ENCODE data around the gene SH3BP4.

Gene SH3BP4

DNA sequence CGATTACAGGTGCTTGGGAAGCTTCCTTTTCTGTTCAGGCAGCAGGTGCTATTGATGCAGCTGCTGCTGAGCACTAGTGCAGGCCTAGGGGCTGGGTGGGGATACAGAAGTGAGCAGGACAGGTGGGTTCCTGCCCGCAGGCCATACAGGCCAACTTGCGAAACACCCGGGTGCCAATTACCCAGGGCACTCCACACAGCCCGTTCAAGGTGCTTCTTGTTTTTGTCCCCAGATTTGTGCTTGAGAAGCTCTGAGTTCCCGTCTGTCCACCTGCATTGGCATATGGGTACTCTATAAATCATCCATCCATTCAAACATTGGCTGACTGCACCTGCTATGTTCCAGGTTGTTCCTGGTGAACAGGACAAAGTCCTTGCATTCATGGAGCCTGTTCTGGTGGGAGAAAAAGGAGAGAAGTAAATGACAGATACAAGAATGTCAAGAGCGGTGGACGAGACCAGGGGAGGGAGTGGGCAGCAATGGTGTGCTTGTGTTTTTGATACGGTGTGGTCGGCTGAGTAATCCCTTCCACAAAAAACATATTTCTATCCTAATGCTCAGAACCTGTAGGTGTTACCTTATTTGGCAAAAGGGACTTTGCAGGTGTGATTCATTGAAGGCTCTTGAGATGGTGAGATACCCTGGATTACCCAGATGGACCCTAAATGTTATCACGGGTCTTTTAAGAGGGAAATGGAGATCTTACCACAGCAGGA lies 31.4 kb downstream of the SH3BP4 start:
- no peak for DNase-seq

DNA sequence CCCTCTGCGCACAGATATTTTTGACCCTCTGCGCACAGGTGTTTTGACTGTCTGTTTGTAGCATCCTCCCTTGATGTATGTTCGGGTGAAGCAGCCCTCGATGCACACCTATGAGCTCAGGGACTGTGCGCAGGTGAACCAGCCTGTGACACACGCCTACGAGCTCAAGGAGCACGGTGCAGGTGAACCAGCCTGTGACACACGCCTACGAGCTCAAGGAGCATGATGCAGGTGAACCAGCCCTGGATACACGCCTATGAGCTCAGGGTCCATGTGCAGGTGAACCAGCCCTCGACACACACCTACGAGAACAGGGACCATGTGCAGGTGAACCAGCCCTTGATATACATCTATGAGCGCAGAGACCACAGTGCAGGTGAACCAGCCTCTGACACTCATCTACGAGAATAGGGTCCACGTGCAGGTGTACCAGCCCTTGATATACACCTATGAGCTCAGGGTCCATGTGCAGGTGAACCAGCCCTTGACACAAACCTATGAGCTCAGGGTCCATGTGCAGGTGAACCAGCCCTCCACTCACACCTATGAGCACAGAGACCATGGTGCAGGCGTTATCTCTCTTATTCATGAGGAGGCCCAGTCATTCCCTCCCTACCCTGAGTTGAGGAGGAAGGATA lies 33.9 kb downstream of the SH3BP4 start:
- DNase-seq = no peak

GRCh38 chr2:234986390-234986789 lies 34.6 kb downstream of the SH3BP4 start:
- no peak for DNase-seq

DNA sequence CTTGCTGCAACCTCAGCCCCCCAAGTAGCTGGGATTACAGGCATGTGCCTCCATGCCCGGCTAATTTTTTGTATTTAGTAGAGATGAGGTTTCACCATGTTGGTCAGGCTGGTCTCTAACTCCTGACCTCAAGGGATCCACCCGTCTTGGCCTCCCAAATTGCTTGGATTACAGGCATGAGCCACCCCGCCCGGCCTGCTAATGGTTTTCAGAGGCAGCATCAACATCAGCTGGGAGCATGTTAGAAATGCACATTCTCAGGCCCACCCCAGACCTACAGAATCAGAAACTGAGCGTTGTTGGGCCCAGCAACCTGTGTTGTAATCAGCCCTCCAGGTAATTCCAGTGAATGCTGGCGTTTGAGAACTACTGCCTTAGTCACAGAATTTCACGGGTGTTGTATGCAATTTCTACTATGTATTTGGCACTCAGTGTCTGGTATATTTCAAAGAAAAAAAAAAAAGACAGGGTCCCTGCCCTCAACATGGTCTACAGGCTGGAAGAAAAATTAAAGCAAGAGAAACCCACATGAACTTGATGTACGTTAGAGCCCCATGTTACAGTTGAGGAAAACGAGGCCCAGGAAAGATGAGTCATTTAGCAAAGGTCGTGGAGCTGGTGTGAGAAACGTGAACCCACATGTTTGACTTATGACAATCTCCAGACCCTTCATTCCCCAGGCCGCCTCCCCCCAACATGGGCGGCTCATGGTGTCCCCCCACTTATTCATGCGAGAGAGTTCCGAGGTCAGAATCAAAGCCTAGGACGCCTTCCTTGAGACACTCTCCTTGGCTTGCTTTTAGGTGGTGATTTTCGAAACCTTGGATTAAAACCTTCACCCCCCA lies 35.3 kb downstream of the SH3BP4 start:
- DNase-seq = no peak

- DNase-seq = no peak
Measured at GRCh38 chr2:234987754-234988153, 35.9 kb downstream of the SH3BP4 start.

GRCh38 chr2:234988491-234988890 lies 36.7 kb downstream of the SH3BP4 start:
- no peak for DNase-seq

DNA sequence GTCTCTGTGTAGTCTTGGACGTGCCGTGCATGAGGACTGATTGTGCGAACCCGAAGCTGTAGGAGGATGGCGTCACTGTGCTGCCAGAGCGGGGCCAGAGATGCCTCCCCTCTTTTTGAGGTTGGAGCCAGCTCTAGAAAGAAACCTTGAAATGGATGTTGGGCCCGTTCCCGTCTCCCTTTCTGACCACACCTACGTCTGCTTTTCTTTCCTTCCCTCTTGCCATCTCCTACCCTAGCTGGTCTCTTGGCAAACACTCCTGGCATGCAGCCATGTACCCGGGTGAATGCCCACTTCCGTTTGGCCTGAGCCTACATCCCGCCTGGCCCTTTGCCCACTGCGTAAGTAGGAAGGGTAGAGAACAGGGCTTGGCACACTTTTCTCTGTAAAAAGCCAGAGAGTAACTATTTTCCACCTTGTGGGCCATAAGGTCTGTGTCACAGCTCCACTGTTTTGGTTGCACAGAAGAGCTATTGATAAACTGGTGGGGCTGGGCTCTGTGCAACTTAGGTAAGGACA lies 37.4 kb downstream of the SH3BP4 start:
- no peak for DNase-seq

- DNase-seq = no peak
Measured at GRCh38 chr2:234990300-234990699, 38.5 kb downstream of the SH3BP4 start.

GRCh38 chr2:234991290-234991689 lies 39.5 kb downstream of the SH3BP4 start:
- DNase-seq = no peak

DNA sequence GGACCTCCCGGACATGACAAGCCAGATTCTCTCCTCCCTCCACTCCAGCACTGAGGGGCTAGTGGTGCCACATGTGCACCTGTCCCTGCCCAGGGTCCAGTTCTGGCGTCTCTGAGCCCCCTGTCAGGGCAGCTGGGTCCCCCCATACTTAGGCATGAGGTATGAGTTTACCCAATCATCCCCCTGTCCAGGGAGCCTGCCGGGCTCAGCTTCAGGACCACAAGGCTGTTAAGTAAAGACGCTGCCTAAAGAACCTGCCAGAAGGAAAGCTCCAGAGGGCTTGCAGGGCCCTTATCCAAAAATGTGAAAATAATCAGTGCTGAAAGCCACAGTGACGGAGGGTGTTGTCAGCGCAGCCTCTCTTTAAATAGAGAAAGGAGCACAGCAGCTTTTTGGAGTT lies 40.0 kb downstream of the SH3BP4 start:
- DNase-seq = no peak

GRCh38 chr2:234992196-234992595 lies 40.4 kb downstream of the SH3BP4 start:
- DNase-seq = no peak

DNA sequence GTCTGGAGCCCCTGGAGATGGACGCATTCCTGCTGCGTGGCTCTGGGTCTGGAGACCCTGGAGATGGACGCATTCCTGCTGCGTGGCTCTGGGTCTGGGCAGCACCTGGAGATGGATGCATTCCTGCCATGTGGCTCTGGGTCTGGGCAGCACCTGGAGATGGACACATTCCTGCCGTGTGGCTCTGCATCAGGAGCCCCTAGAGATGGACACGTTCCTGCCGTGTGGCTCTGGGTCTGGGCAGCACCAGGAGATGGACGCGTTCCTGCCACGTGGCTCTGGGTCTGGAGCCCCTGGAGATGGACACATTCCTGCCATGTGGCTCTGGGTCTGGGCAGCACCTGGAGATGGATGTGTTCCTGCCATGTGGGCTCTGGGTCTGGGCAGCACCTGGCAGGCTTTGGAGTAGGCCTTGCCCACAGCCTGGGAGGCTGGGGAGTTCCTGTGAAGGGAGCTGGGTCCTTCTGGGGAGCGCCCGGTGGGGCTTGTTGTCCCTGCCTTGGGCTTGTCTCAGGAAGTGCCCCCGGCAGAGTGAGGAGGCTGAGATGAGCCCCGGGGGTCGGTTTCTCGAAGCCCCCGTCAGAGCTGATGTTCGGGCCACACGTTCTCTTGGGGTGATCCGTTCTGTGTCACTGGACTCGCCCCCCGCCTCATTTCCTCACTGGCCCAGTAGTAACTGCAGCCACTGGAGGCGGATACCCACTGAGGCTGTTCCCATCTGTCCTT lies 41.0 kb downstream of the SH3BP4 start:
- DNase-seq = no peak

DNA sequence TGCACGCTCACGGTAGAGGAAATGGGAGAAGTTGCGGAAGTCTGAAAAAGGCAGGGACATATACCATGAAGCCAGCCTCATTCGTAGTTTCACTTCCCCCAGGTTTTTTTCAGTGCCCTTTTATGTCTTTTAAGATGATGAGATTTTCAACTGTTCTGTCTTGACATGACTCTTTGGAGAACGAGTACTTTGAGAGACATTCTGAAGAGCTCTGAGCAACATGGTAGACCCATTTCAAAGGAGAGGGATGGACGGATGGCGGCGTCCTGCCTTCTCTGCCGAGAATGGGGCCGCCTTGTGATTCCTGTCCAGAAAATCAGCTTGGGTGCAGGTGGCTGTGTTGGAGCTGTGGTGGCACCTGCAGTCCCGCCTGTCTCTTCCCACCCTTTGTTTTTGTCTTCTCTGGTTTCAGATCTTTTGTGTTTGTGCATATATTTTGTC lies 41.7 kb downstream of the SH3BP4 start:
- DNase-seq = no peak

- no peak for DNase-seq
Measured at GRCh38 chr2:234994438-234995321, 42.9 kb downstream of the SH3BP4 start.

DNA sequence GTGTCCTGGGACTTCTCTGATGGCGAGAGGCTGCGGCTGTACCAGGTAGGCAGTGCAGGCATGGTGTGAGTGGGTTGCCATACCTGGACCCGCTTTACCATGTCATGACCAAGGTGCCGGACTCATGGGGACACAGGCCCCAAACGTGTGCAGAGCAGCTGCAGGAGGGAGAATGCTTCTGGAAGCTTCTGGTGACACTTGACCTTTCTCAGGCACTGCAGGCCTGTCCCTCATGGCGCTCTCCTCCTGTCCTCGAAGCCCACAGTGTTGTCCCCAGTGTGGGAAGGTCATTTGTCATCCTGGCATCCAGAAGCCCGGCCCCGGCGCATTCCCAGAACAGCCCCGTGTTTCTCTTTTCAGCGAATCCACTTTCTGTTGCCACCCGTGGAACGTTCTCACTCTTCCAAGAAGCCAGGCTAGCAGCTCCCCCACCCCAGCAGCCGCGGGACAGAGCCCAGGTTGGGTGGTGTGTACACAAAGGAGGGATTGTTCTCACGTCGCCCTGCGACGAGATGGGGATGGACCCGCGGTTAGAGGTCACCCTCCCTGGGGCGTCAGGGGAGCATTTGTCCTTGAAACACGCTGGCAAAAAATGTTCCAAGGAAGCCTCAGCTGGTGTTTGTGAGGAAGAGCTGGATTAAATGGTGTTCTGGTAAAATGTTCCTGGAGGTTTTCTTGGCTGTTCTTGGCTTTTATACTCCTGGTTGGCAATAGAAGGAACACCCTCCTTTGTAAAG lies 43.7 kb downstream of the SH3BP4 start:
- DNase-seq = no peak

GRCh38 chr2:234996069-234996940 lies 44.5 kb downstream of the SH3BP4 start:
- DNase-seq = peak; percentile 89

- DNase-seq = no peak
Measured at GRCh38 chr2:234996941-234997270, 45.1 kb downstream of the SH3BP4 start.

- no peak for DNase-seq
Measured at GRCh38 chr2:234997389-234997788, 45.6 kb downstream of the SH3BP4 start.

DNA sequence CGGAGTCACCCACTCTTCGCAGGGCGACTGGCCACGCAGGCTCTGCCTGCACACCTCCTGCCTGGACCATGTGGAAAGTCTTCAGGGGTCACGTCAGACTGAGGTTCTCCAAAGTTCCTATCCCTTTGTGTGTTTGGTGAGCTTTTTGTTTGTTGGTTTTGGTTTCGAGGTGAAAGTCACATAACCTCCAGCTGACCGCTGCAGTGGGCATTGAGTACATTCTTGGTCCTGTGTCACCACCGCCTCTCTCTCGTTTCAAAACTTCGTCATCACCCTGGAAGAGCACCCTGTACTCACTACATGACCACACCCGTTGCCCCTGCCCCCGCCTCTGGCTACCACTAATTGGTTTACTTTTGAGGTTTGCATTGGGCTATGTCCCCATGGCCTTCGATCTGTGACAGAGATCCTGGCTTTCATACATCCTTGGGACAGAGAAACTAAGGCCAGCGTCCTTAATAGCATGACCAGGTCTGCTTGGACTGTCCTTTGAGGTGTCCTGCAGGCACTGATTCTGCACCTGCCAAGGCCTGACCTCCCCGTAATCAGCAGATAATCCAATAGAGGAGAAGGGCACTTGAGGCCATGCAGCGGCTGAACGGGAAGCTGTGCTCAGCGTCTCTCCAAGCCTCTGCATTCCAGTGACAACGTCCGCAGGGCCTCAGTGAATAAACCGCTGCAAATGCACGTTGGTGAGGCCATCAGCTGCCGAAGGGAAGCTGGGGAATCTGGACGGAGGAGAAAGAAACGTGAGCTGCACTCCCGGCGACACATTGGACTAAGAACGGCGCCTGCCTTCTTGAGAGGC lies 46.8 kb downstream of the SH3BP4 start:
- DNase-seq = no peak

Data from fibroblast of skin of right quadriceps (primary cell).